ENCODE results near the gene CLIC5. TPM values are rescaled to one million over a fixed set of nuclear protein-coding genes. Genes with fewer than 3 reads are reported as not detected.

The CLIC5 gene
- total RNA-seq, 4 donors from 2014 or later = 78.6 to 97.0 (median 91.7) TPM

DNA sequence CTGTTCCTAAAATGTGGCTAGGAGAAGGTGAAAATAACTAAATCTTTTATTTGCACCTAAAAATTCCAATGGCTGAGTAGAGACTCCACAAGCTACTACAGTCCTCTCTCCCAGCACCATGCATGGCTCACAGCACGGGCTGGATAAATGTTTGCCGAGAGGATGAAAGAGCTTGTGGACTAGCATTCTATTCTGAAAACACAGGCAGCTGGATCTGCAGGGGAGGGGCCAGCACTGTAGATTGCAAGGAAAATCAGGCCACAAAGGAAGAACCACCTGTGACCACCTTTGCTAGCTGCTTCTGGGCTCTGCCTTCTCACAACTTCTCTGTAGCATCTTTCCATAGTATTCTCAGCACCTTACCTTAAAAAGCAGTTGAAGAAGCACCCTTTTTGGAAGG lies 46.6 kb downstream of the CLIC5 start:
- no peak for ATAC-seq
- peaks cover 75 to 79% of the 10 kb centered on the region in 2 donors for H3K4me1 ChIP-seq
- H3K27me3 ChIP-seq = no peaks in the 10 kb centered on the region
- in situ Hi-C loops (cut with MboI; ENCODE audit: low sequenced_read_pairs in 4 of 4) (no loop called here), intact Hi-C loops (cut with DNase I; ENCODE audit: low total_unique reads) (no loop called here)
- H3K4me3 ChIP-seq = no peak overlapping the region
- DNase-seq = no peak
- peak overlapping the region; percentile 46 to 78 (median 60) for H3K27ac ChIP-seq
- TF ChIP-seq, protein P1, sequence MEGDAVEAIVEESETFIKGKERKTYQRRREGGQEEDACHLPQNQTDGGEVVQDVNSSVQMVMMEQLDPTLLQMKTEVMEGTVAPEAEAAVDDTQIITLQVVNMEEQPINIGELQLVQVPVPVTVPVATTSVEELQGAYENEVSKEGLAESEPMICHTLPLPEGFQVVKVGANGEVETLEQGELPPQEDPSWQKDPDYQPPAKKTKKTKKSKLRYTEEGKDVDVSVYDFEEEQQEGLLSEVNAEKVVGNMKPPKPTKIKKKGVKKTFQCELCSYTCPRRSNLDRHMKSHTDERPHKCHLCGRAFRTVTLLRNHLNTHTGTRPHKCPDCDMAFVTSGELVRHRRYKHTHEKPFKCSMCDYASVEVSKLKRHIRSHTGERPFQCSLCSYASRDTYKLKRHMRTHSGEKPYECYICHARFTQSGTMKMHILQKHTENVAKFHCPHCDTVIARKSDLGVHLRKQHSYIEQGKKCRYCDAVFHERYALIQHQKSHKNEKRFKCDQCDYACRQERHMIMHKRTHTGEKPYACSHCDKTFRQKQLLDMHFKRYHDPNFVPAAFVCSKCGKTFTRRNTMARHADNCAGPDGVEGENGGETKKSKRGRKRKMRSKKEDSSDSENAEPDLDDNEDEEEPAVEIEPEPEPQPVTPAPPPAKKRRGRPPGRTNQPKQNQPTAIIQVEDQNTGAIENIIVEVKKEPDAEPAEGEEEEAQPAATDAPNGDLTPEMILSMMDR (IDR thresholded peaks at IDR 0.05 in 4 of 5, conservative IDR thresholded peaks at IDR 0.05 in 1 of 5) = no peak
- no peak for TF ChIP-seq POLR2A (IDR thresholded peaks at IDR 0.05)
- no peaks in the 10 kb centered on the region for H3K9me3 ChIP-seq
- H3K36me3 ChIP-seq = no peaks in the 10 kb centered on the region

DNA sequence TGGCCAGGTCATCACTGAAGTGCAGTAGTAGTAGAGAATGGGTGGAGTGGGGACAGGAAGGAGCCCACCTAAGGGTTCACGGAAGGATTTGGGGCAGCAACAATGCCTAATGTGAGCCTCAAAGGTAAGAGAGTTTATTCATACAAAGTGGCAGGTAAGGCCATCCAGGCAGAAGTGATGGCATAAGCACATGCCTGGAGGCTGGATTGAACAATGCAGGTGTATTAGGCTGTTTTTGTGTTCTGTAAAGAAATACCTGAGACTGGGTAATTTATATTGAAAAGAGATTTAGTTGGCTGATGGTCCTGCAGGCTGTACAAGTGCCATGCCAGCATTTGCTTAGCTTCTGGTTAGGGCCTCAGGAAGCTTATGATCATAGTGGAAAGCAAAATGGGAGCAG lies 48.3 kb downstream of the CLIC5 start:
- TF ChIP-seq, protein P1 (IDR thresholded peaks at IDR 0.05 in 4 of 5, conservative IDR thresholded peaks at IDR 0.05 in 1 of 5) = no peak
- TF ChIP-seq POLR2A (IDR thresholded peaks at IDR 0.05) = no peak
- Histone ChIP-seq H3K36me3 (no peaks in the 10 kb centered on the region), H3K9me3 (no peaks in the 10 kb centered on the region), H3K27ac (peak overlapping the region in 3 of 4 donors; percentile 26 to 78 (median 46)), H3K4me1 (peaks cover 61 to 66% of the 10 kb centered on the region in 2 donors), H3K4me3 (no peak overlapping the region), H3K27me3 (no peaks in the 10 kb centered on the region)
- DNase-seq = no peak
- in situ Hi-C loops (cut with MboI; ENCODE audit: low sequenced_read_pairs in 4 of 4) = no loop called here
- intact Hi-C loops (cut with DNase I; ENCODE audit: low total_unique reads) = no loop called here
- no peak for ATAC-seq

DNA sequence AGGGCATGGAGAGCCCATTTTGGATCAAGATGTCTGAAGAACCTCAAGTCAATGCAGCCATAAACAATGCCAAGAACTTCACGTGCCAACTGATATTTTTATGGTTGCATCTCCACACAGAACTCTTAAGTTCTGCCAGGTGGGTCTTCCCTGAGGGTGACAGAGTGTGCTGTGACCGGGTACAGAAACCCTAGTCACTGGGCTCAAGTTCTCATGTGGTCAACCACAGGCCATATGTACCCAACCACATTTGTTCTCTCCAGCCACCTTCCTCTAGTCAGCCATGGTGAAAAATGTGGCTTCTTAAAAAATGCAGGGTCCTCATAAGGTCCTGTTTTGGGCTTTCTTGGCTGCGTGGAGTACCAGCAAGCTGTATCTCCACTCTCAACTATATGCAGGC lies 48.9 kb downstream of the CLIC5 start:
- Histone ChIP-seq H3K4me1 (peaks cover 56 to 61% of the 10 kb centered on the region in 2 donors), H3K27me3 (no peaks in the 10 kb centered on the region), H3K36me3 (no peaks in the 10 kb centered on the region), H3K9me3 (no peaks in the 10 kb centered on the region), H3K27ac (peak overlapping the region in 3 of 4 donors; percentile 26 to 78 (median 31)), H3K4me3 (no peak overlapping the region)
- in situ Hi-C loops (cut with MboI; ENCODE audit: low sequenced_read_pairs in 4 of 4) (no loop called here), intact Hi-C loops (cut with DNase I; ENCODE audit: low total_unique reads) (no loop called here)
- TF ChIP-seq POLR2A (IDR thresholded peaks at IDR 0.05) = no peak
- TF ChIP-seq, protein P1 (IDR thresholded peaks at IDR 0.05 in 4 of 5, conservative IDR thresholded peaks at IDR 0.05 in 1 of 5) = no peak
- no peak for ATAC-seq
- DNase-seq = no peak

DNA sequence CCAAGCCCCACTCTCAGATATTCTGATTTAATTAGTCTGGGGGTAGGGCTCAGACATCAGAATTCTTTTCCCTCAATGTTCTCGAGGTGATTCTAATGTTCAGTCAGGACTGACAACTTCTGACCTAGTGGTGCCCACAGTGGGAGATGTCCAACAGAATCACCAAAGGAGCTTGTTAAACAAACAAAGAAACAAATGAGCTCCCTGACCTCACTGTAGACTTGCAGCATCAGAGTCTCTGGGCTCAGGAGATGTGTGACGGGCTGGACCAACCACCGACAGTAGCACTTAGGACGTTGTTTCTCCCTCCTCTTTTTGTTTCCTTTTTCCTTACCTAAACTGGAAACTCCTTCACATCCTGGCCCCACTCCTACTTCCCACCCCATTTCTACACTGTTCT lies 49.3 kb downstream of the CLIC5 start:
- Histone ChIP-seq H3K27me3 (no peaks in the 10 kb centered on the region), H3K9me3 (no peaks in the 10 kb centered on the region), H3K27ac (peak overlapping the region; percentile 19 to 78 (median 29)), H3K4me1 (peaks cover 51 to 56% of the 10 kb centered on the region in 2 donors), H3K36me3 (no peaks in the 10 kb centered on the region), H3K4me3 (no peak overlapping the region)
- TF ChIP-seq, protein P1 (IDR thresholded peaks at IDR 0.05 in 4 of 5, conservative IDR thresholded peaks at IDR 0.05 in 1 of 5) = no peak
- no peak for TF ChIP-seq POLR2A (IDR thresholded peaks at IDR 0.05)
- no peak for DNase-seq
- in situ Hi-C loops (cut with MboI; ENCODE audit: low sequenced_read_pairs in 4 of 4) = no loop called here
- no peak for ATAC-seq
- intact Hi-C loops (cut with DNase I; ENCODE audit: low total_unique reads) = no loop called here

DNA sequence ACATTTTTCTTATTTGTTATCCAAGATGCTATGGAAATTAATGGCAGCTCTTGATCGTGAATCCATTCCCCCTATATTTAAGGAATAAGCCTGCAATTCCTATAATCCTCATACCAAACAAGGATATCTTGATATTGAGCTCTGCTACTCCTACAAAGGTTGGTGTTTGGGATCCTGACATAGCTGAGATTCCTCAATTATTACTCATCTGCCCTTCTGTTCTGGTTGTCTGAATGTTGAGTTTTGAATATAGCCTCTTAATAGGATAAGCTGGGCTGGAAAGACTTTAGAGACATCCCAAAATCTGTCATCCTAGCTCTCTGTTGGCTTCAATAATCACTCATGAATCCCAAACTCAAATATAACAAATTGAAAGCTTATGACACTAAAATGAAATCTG lies 49.9 kb downstream of the CLIC5 start:
- Histone ChIP-seq H3K4me3 (no peak overlapping the region), H3K27me3 (no peaks in the 10 kb centered on the region), H3K4me1 (peaks cover 46 to 55% of the 10 kb centered on the region in 2 donors), H3K9me3 (no peaks in the 10 kb centered on the region), H3K27ac (peak overlapping the region; percentile 26 to 78 (median 29)), H3K36me3 (no peaks in the 10 kb centered on the region)
- no peak for ATAC-seq
- TF ChIP-seq, protein P1 (IDR thresholded peaks at IDR 0.05 in 4 of 5, conservative IDR thresholded peaks at IDR 0.05 in 1 of 5) = no peak
- no peak for TF ChIP-seq POLR2A (IDR thresholded peaks at IDR 0.05)
- intact Hi-C loops (cut with DNase I; ENCODE audit: low total_unique reads) = no loop called here
- no peak for DNase-seq
- in situ Hi-C loops (cut with MboI; ENCODE audit: low sequenced_read_pairs in 4 of 4) = no loop called here
